A549 (cell line): ENCODE measurements around the gene UBXN10. TPM values are rescaled to one million over a fixed set of nuclear protein-coding genes. Genes with fewer than 3 reads are reported as not detected.

Experiments used
- ATAC-seq, 2 experiments: fragments of 200-7000 bp in 1 of 2; fragments of >200 bp in 1 of 2; cut with Nextera tagmentation in 1 of 2; cut with Tn5 transposase in 1 of 2; 3 replicates each; pipeline versions ENCODE4 v1.8.0 to v1.9.1; 2018 to 2020; ENCODE audit warnings: mild to moderate bottlenecking in 1 of 2, moderate library complexity in 1 of 2
- CTCF ChIA-PET: fragments of 300-600 bp; sonication (Branson Sonifier 250); formaldehyde crosslinking; extraction: SDS; loops from one replicate; lab custom pipeline; 2021; ENCODE audit warnings: antibody characterized with exemption, inconsistent platforms; lab: Yijun Ruan, JAX
- POLR2A ChIA-PET: fragments of 350-600 bp; formaldehyde crosslinking; extraction: SDS; loops from one replicate; lab custom pipeline; 2021; ENCODE audit warnings: antibody characterized with exemption, inconsistent platforms; lab: Yijun Ruan, JAX
- DNase-seq, 2 experiments: peaks; one replicate each; pipeline versions ENCODE4 v3.0.0 to v3.0.0-alpha.2; 2011 to 2016; ENCODE audit warnings: low read depth in 1 of 2, low spot score in 1 of 2
- FAIRE-seq: peaks from 2 replicates; lab custom pipeline; 2011; peaks lifted over from hg19 to GRCh38; lab: Jason Lieb, UNC
- H3K27ac ChIP-seq, 2 experiments: fragments of >200 bp; sonication (Bioruptor Twin); formaldehyde crosslinking; 3 replicates each; pipeline ENCODE4 v1.5.1; 2016 to 2017
- H3K4me1 ChIP-seq: fragments of >200 bp; sonication (Bioruptor Twin); formaldehyde crosslinking; 3 replicates; pipeline ENCODE4 v1.6.1; 2016
- H3K4me2 ChIP-seq: fragments of >200 bp; sonication (Bioruptor Twin); formaldehyde crosslinking; 3 replicates; pipeline ENCODE4 v1.6.1; 2016
- H3K4me3 ChIP-seq: fragments of >200 bp; sonication (Bioruptor Twin); formaldehyde crosslinking; 3 replicates; pipeline ENCODE4 v1.5.1; 2016
- H3K9me3 ChIP-seq: fragments of >200 bp; sonication (Bioruptor Twin); formaldehyde crosslinking; 3 replicates; pipeline ENCODE4 v1.6.1; 2016
- CBX2 ChIP-seq: fragments of 200-600 bp; sonication (generic); IDR thresholded peaks from 2 replicates; pipeline ENCODE4 v1.6.1; 2016; ENCODE audit warnings: low read depth, mild to moderate bottlenecking, borderline replicate concordance
- CBX8 ChIP-seq: fragments of 200-600 bp; sonication (generic); IDR thresholded peaks from 2 replicates; pipeline ENCODE4 v1.6.1; 2016
- CEBPB ChIP-seq, 2 experiments: fragments of >200 bp in 1 of 2; sonication (Bioruptor Twin) in 1 of 2; formaldehyde crosslinking in 1 of 2; IDR thresholded peaks; 2 replicates each; pipeline ENCODE4 v1.6.1; 2012 to 2016
- CHD2 ChIP-seq: fragments of 150-350 bp; IDR thresholded peaks from 2 replicates; pipeline ENCODE4 v1.6.1; 2014; ENCODE audit warnings: low read length; ENCODE audit not compliant: partially characterized antibody
- EHF ChIP-seq: fragments of 250-450 bp; sonication (Bioruptor Pico); IDR thresholded peaks from 2 replicates; pipeline ENCODE4 v1.5.0; 2020; ENCODE audit warnings: mild to moderate bottlenecking
- FOSB ChIP-seq: fragments of 250-450 bp; sonication (Bioruptor Pico); IDR thresholded peaks from 2 replicates; pipeline ENCODE4 v1.5.0; 2020; ENCODE audit warnings: mild to moderate bottlenecking, moderate library complexity
- FOXS1 ChIP-seq: fragments of 250-450 bp; sonication (Bioruptor Pico); IDR thresholded peaks from 2 replicates; pipeline ENCODE4 v1.5.0; 2020; ENCODE audit warnings: mild to moderate bottlenecking, moderate library complexity
- HOXB5 ChIP-seq: fragments of 250-450 bp; sonication (Bioruptor Pico); IDR thresholded peaks from 2 replicates; pipeline ENCODE4 v1.5.0; 2020; ENCODE audit warnings: mild to moderate bottlenecking, moderate library complexity
- MAFK ChIP-seq: fragments of 450-650 bp; IDR thresholded peaks from 2 replicates; pipeline ENCODE4 v1.6.1; 2014; ENCODE audit not compliant: partially characterized antibody
- MAZ ChIP-seq: fragments of 150-350 bp; IDR thresholded peaks from 2 replicates; pipeline ENCODE4 v1.6.1; 2014; ENCODE audit warnings: antibody characterized with exemption, low read depth, low read length, borderline replicate concordance
- NFE2L2 ChIP-seq: fragments of 150-350 bp; conservative IDR thresholded peaks from 2 replicates; pipeline ENCODE4 v1.6.1; 2014; ENCODE audit warnings: low read length
- PHF8 ChIP-seq: fragments of 200-600 bp; sonication (generic); IDR thresholded peaks from 2 replicates; pipeline ENCODE4 v1.6.1; 2016; ENCODE audit warnings: low read depth, mild to moderate bottlenecking, antibody characterized with exemption, moderate library complexity, borderline replicate concordance
- RFX5 ChIP-seq: fragments of 450-650 bp; IDR thresholded peaks from 2 replicates; pipeline ENCODE4 v1.7.1; 2014; ENCODE audit warnings: antibody characterized with exemption, mild to moderate bottlenecking, moderate library complexity
- TP53 ChIP-seq: fragments of 250-450 bp; sonication (Bioruptor Pico); IDR thresholded peaks from 2 replicates; pipeline ENCODE4 v1.5.0; 2021; ENCODE audit warnings: mild to moderate bottlenecking, moderate library complexity
- ZNF302 ChIP-seq: fragments of 250-450 bp; sonication (Bioruptor Pico); IDR thresholded peaks from 2 replicates; pipeline ENCODE4 v1.9.0; 2021; ENCODE audit warnings: inconsistent platforms, mild to moderate bottlenecking, moderate library complexity
- WGBS: methylation state at CpG from one replicate; pipeline ENCODE4 v1.1.6; 2017; ENCODE audit errors: missing lambda C conversion rate; 5-methylcytosine and 5-hydroxymethylcytosine counted together
- polyA plus RNA-seq, 4 experiments: library from polyadenylated mRNA; depleted of rRNA in 3 of 4; stranded (reverse); fragments of >200 nt; fragmentation: RNase III in 1 of 4; extraction: RNeasy Plus Mini Kit Qiagen cat#74134 plus additional on column Dnase treatment in 1 of 4; gene quantifications; 2 replicates in 3 of 4; 3 replicates in 1 of 4; pipeline ENCODE4 v1.2.3, GENCODE V29; 2011 to 2017
- TF ChIP-seq, protein P1 (sequence below): fragments of >200 bp; sonication (Bioruptor Twin); formaldehyde crosslinking; IDR thresholded peaks from 3 replicates; pipeline ENCODE4 v1.5.1; 2016
- TF ChIP-seq, protein P2 (sequence below): fragments of 200-600 bp; sonication (generic); IDR thresholded peaks from 2 replicates; pipeline ENCODE4 v1.6.1; 2016; ENCODE audit warnings: antibody characterized with exemption, mild to moderate bottlenecking, moderate library complexity
- TF ChIP-seq, protein P3 (sequence below): fragments of 250-450 bp; sonication (Bioruptor Pico); IDR thresholded peaks from 2 replicates; pipeline ENCODE4 v1.5.0; 2020; ENCODE audit warnings: low read depth, mild to moderate bottlenecking, moderate library complexity
- TF ChIP-seq, protein P4 (sequence below): IDR thresholded peaks from 2 replicates; pipeline ENCODE4 v1.6.1; 2012
- TF ChIP-seq, protein P5 (sequence below): fragments of >200 bp; sonication (Bioruptor Twin); formaldehyde crosslinking; IDR thresholded peaks from 2 replicates; pipeline ENCODE4 v1.6.1; 2016
- TF ChIP-seq, protein P6 (sequence below): fragments of 450-650 bp; IDR thresholded peaks from 2 replicates; pipeline ENCODE4 v1.6.1; 2014; ENCODE audit warnings: antibody characterized with exemption
- TF ChIP-seq, protein P7 (sequence below): IDR thresholded peaks from 2 replicates; pipeline ENCODE4 v1.6.1; 2012; ENCODE audit warnings: low read depth, borderline replicate concordance
- TF ChIP-seq, protein P8 (sequence below): fragments of 250-450 bp; sonication (Bioruptor Pico); IDR thresholded peaks from 2 replicates; pipeline ENCODE4 v1.5.0; 2021; ENCODE audit warnings: mild to moderate bottlenecking, moderate library complexity, borderline replicate concordance

The UBXN10 gene
- polyA plus RNA-seq, 2 of the 4 experiments (the other 2 are of a cell fraction): not detected

DNA sequence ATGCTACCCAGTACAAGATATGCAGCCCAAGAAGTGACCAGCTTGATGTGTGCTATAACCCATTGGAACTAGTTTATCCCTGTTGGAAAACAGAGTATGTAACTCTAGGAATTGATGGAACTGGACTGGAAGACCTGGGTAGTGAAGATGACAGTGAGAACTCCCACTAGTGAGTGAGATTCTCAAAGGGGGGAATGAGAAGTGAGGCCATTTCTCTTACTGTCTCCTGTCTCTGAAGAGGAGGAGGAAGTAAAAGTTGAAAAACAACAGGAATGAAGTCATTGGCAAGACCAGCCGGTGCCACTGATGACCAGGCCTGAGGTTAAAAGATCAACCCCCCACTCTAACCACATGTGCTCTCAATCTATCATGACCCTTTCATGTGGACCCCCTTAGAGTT, 25.9 kb upstream of the UBXN10 start:
- no peak overlapping the region for H3K4me3 ChIP-seq
- H3K27ac ChIP-seq: no peak overlapping the region
- no peak overlapping the region for H3K4me2 ChIP-seq
- H3K4me1 ChIP-seq: no peaks in the 10 kb centered on the region
- WGBS: 18% methylated on average over 1 of the region's 1 CpG
- DNase-seq (no peak), FAIRE-seq (no peak), ATAC-seq (no peak)
- CTCF ChIA-PET: interaction anchor here (0.9 kb wide), 1 partner anchor 8 kb away, joined by 3 read pairs; no protein-coding TSS in a partner anchor
- POLR2A ChIA-PET: no interaction called here
- no peak for TF ChIP-seq CHD2
- TF ChIP-seq, protein P1, sequence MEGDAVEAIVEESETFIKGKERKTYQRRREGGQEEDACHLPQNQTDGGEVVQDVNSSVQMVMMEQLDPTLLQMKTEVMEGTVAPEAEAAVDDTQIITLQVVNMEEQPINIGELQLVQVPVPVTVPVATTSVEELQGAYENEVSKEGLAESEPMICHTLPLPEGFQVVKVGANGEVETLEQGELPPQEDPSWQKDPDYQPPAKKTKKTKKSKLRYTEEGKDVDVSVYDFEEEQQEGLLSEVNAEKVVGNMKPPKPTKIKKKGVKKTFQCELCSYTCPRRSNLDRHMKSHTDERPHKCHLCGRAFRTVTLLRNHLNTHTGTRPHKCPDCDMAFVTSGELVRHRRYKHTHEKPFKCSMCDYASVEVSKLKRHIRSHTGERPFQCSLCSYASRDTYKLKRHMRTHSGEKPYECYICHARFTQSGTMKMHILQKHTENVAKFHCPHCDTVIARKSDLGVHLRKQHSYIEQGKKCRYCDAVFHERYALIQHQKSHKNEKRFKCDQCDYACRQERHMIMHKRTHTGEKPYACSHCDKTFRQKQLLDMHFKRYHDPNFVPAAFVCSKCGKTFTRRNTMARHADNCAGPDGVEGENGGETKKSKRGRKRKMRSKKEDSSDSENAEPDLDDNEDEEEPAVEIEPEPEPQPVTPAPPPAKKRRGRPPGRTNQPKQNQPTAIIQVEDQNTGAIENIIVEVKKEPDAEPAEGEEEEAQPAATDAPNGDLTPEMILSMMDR: no peak
- no peak for TF ChIP-seq CBX2
- TF ChIP-seq TP53 (CRISPR knock-in tag): no peak
- TF ChIP-seq NFE2L2: no peak
- TF ChIP-seq, protein P2, sequence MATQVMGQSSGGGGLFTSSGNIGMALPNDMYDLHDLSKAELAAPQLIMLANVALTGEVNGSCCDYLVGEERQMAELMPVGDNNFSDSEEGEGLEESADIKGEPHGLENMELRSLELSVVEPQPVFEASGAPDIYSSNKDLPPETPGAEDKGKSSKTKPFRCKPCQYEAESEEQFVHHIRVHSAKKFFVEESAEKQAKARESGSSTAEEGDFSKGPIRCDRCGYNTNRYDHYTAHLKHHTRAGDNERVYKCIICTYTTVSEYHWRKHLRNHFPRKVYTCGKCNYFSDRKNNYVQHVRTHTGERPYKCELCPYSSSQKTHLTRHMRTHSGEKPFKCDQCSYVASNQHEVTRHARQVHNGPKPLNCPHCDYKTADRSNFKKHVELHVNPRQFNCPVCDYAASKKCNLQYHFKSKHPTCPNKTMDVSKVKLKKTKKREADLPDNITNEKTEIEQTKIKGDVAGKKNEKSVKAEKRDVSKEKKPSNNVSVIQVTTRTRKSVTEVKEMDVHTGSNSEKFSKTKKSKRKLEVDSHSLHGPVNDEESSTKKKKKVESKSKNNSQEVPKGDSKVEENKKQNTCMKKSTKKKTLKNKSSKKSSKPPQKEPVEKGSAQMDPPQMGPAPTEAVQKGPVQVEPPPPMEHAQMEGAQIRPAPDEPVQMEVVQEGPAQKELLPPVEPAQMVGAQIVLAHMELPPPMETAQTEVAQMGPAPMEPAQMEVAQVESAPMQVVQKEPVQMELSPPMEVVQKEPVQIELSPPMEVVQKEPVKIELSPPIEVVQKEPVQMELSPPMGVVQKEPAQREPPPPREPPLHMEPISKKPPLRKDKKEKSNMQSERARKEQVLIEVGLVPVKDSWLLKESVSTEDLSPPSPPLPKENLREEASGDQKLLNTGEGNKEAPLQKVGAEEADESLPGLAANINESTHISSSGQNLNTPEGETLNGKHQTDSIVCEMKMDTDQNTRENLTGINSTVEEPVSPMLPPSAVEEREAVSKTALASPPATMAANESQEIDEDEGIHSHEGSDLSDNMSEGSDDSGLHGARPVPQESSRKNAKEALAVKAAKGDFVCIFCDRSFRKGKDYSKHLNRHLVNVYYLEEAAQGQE: no peak
- TF ChIP-seq, protein P3, sequence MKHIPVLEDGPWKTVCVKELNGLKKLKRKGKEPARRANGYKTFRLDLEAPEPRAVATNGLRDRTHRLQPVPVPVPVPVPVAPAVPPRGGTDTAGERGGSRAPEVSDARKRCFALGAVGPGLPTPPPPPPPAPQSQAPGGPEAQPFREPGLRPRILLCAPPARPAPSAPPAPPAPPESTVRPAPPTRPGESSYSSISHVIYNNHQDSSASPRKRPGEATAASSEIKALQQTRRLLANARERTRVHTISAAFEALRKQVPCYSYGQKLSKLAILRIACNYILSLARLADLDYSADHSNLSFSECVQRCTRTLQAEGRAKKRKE (CRISPR knock-in tag): no peak
- TF ChIP-seq, protein P4, sequence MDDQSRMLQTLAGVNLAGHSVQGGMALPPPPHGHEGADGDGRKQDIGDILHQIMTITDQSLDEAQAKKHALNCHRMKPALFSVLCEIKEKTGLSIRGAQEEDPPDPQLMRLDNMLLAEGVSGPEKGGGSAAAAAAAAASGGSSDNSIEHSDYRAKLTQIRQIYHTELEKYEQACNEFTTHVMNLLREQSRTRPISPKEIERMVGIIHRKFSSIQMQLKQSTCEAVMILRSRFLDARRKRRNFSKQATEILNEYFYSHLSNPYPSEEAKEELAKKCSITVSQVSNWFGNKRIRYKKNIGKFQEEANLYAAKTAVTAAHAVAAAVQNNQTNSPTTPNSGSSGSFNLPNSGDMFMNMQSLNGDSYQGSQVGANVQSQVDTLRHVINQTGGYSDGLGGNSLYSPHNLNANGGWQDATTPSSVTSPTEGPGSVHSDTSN: no peak
- TF ChIP-seq HOXB5: no peak
- no peak for TF ChIP-seq EHF (CRISPR knock-in tag)
- no peak for TF ChIP-seq CBX8
- TF ChIP-seq MAZ: no peak
- no peak for TF ChIP-seq FOXS1 (CRISPR knock-in tag)
- no peaks in the 10 kb centered on the region for H3K9me3 ChIP-seq

DNA sequence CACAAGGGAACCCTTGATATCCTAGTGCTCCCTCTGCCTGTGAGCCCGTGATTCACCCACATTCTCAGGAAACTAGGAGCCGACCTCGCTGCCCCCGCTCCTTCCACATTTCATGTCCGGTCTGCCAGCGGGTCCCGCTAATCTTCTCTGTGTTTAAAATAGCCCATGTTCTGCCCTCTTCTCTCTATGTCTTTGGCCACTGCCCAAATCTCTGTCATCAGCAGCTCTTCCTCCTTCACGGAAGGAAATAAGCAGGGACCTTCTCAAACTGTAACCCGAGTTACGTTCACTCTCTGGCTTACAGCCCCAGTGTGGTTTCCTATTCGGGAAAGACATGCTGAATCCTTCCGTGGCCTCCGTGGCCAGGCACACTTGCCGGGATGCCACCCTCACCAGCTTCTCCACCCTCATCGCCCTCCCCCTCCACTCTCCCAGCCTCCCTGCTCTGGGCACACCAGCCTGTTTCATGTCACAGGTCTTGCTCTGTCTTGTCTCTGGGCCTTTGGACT, 21.1 kb upstream of the UBXN10 start:
- Histone ChIP-seq H3K27ac (no peak overlapping the region), H3K4me2 (no peak overlapping the region), H3K4me3 (no peak overlapping the region), H3K9me3 (no peaks in the 10 kb centered on the region), H3K4me1 (no peaks in the 10 kb centered on the region)
- WGBS: 70% methylated on average over 15 of the region's 15 CpGs
- DNase-seq: no peak
- ChIA-PET POLR2A (no interaction called here), CTCF (interaction anchor here (0.6 to 3.1 kb wide), 7 partner anchors 12 to 329 kb away, joined by 3 to 13 read pairs (median 6); no protein-coding TSS in a partner anchor)
- FAIRE-seq: no peak
- TF ChIP-seq, protein P5, sequence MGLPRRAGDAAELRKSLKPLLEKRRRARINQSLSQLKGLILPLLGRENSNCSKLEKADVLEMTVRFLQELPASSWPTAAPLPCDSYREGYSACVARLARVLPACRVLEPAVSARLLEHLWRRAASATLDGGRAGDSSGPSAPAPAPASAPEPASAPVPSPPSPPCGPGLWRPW: no peak
- TF ChIP-seq, protein P6, sequence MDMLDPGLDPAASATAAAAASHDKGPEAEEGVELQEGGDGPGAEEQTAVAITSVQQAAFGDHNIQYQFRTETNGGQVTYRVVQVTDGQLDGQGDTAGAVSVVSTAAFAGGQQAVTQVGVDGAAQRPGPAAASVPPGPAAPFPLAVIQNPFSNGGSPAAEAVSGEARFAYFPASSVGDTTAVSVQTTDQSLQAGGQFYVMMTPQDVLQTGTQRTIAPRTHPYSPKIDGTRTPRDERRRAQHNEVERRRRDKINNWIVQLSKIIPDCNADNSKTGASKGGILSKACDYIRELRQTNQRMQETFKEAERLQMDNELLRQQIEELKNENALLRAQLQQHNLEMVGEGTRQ: no peak
- no peak for TF ChIP-seq RFX5
- TF ChIP-seq, protein P7, sequence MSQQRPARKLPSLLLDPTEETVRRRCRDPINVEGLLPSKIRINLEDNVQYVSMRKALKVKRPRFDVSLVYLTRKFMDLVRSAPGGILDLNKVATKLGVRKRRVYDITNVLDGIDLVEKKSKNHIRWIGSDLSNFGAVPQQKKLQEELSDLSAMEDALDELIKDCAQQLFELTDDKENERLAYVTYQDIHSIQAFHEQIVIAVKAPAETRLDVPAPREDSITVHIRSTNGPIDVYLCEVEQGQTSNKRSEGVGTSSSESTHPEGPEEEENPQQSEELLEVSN: no peak
- TF ChIP-seq ZNF302: no peak
- TF ChIP-seq, protein P8, sequence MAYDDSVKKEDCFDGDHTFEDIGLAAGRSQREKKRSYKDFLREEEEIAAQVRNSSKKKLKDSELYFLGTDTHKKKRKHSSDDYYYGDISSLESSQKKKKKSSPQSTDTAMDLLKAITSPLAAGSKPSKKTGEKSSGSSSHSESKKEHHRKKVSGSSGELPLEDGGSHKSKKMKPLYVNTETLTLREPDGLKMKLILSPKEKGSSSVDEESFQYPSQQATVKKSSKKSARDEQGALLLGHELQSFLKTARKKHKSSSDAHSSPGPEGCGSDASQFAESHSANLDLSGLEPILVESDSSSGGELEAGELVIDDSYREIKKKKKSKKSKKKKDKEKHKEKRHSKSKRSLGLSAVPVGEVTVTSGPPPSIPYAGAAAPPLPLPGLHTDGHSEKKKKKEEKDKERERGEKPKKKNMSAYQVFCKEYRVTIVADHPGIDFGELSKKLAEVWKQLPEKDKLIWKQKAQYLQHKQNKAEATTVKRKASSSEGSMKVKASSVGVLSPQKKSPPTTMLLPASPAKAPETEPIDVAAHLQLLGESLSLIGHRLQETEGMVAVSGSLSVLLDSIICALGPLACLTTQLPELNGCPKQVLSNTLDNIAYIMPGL (CRISPR knock-in tag): no peak
- no peak for TF ChIP-seq PHF8
- TF ChIP-seq FOSB (CRISPR knock-in tag): no peak
- TF ChIP-seq MAFK: no peak
- no peak for TF ChIP-seq CEBPB (IDR thresholded peaks at IDR 0.05)
- ATAC-seq: no peak
